Suprapubic skin (tissue), 4 donors: Measurements from ENCODE around the gene RELL1. TPM values are rescaled to one million over a fixed set of nuclear protein-coding genes. Genes with fewer than 3 reads are reported as not detected.

Experiments used
- DNase-seq, 2 donors: peaks; one replicate each; pipeline ENCODE4 v3.0.0-alpha.2; 2019; ENCODE audit warnings: low spot score in 2 of 2
- H3K27ac ChIP-seq: fragments of 200-600 bp; sonication (generic); one replicate; pipeline ENCODE4 v1.5.1; 2019
- H3K27me3 ChIP-seq: fragments of 200-600 bp; sonication (generic); one replicate; pipeline ENCODE4 v1.5.1; 2019
- H3K36me3 ChIP-seq: fragments of 200-600 bp; sonication (generic); one replicate; pipeline ENCODE4 v1.5.1; 2019
- H3K4me1 ChIP-seq: fragments of 200-600 bp; sonication (generic); one replicate; pipeline ENCODE4 v1.5.1; 2019
- H3K4me3 ChIP-seq: fragments of 200-600 bp; sonication (generic); one replicate; pipeline ENCODE4 v1.5.1; 2019; ENCODE audit warnings: mild to moderate bottlenecking
- H3K9me3 ChIP-seq: fragments of 200-600 bp; sonication (generic); one replicate; pipeline ENCODE4 v1.5.1; 2019
- CTCF ChIP-seq, 2 donors: fragments of 200-600 bp in 1 of 2; fragments of 450-650 bp in 1 of 2; sonication (generic) in 1 of 2; IDR thresholded peaks; one replicate each; pipeline ENCODE4 v1.5.1; 2016 to 2019; ENCODE audit warnings: antibody characterized with exemption in 2 of 2, mild to moderate bottlenecking in 1 of 2, moderate library complexity in 1 of 2
- EP300 ChIP-seq: sonication (generic); formaldehyde crosslinking; IDR thresholded peaks from one replicate; pipeline ENCODE4 v1.6.1; 2017; ENCODE audit warnings: antibody characterized with exemption
- POLR2A ChIP-seq, 2 donors: fragments of 450-650 bp; IDR thresholded peaks; one replicate each; pipeline ENCODE4 v1.6.1; 2017; ENCODE audit warnings: antibody characterized with exemption in 2 of 2, mild to moderate bottlenecking in 2 of 2, moderate library complexity in 2 of 2
- POLR2AphosphoS5 ChIP-seq, 3 donors: sonication (generic); formaldehyde crosslinking; IDR thresholded peaks; one replicate each; pipeline ENCODE4 v1.6.1; 2017; ENCODE audit warnings: antibody characterized with exemption in 3 of 3
- WGBS: methylation state at CpG from one replicate; pipeline ENCODE4 v1.1.5; 2018; 5-methylcytosine and 5-hydroxymethylcytosine counted together
- total RNA-seq, 4 donors: library from RNA; depleted of rRNA; stranded (reverse); fragments of >200 nt; gene quantifications; one replicate each; pipeline ENCODE4 v1.1.0, GENCODE V29; 2016

Gene RELL1
- total RNA-seq, 4 donors from 2014 or later, result 56.6 to 88.2 (median 66.7) TPM

- no peak for DNase-seq
- Histone ChIP-seq H3K36me3 (peaks cover 27% of the 10 kb centered on the region), H3K4me1 (peaks cover 23% of the 10 kb centered on the region), H3K4me3 (no peak overlapping the region), H3K9me3 (no peaks in the 10 kb centered on the region), H3K27ac (no peak overlapping the region), H3K27me3 (no peaks in the 10 kb centered on the region)
- no peak for TF ChIP-seq POLR2AphosphoS5 (IDR thresholded peaks at IDR 0.05)
- TF ChIP-seq EP300, result no peak
- WGBS, result 91% methylated on average over 3 of the region's 3 CpGs
Observed at GRCh38 chr4:37646247-37646646, 39.9 kb downstream of the RELL1 start.

GRCh38 chr4:37645736-37646135 is 40.4 kb downstream of the RELL1 start:
- no peak overlapping the region for H3K4me3 ChIP-seq
- no peak for DNase-seq
- no peaks in the 10 kb centered on the region for H3K9me3 ChIP-seq
- peaks cover 27% of the 10 kb centered on the region for H3K36me3 ChIP-seq
- no peak overlapping the region for H3K27ac ChIP-seq
- no peak for TF ChIP-seq EP300
- no peak for TF ChIP-seq POLR2A (IDR thresholded peaks at IDR 0.05)
- no peak for TF ChIP-seq CTCF (IDR thresholded peaks at IDR 0.05)
- no peak for TF ChIP-seq POLR2AphosphoS5 (IDR thresholded peaks at IDR 0.05)
- H3K27me3 ChIP-seq, result no peaks in the 10 kb centered on the region
- peaks cover 28% of the 10 kb centered on the region for H3K4me1 ChIP-seq
- WGBS, result 89% methylated on average over 4 of the region's 4 CpGs

- no peak overlapping the region for H3K4me3 ChIP-seq
- WGBS, result 86% methylated on average over 8 of the region's 9 CpGs
- TF ChIP-seq EP300, result no peak
- no peak for TF ChIP-seq POLR2A (IDR thresholded peaks at IDR 0.05)
- TF ChIP-seq CTCF (IDR thresholded peaks at IDR 0.05), result no peak
- no peaks in the 10 kb centered on the region for H3K27me3 ChIP-seq
- peaks cover 27% of the 10 kb centered on the region for H3K36me3 ChIP-seq
- no peak for DNase-seq
- no peaks in the 10 kb centered on the region for H3K9me3 ChIP-seq
- H3K27ac ChIP-seq, result no peak overlapping the region
- H3K4me1 ChIP-seq, result peaks cover 28% of the 10 kb centered on the region
Observed at GRCh38 chr4:37644962-37645361, 41.2 kb downstream of the RELL1 start.

- no peak overlapping the region for H3K27ac ChIP-seq
Observed at GRCh38 chr4:37641886-37642849, 44.0 kb downstream of the RELL1 start.

GRCh38 chr4:37641352-37641751 is 44.8 kb downstream of the RELL1 start:
- peaks cover 19% of the 10 kb centered on the region for H3K4me1 ChIP-seq
- H3K27ac ChIP-seq, result no peak overlapping the region
- WGBS, result 62% methylated on average over 3 of the region's 3 CpGs

More at GRCh38 chr4:37641886-37642849, 44.0 kb downstream of the RELL1 start:
- 82% methylated on average over 11 of the region's 11 CpGs for WGBS
- no peaks in the 10 kb centered on the region for H3K27me3 ChIP-seq
- peaks cover 25% of the 10 kb centered on the region for H3K36me3 ChIP-seq
- no peak for DNase-seq
- H3K4me3 ChIP-seq, result no peak overlapping the region
- peaks cover 19% of the 10 kb centered on the region for H3K4me1 ChIP-seq
- TF ChIP-seq EP300, result no peak
- TF ChIP-seq POLR2AphosphoS5 (IDR thresholded peaks at IDR 0.05), result no peak
- TF ChIP-seq CTCF (IDR thresholded peaks at IDR 0.05), result no peak
- TF ChIP-seq POLR2A (IDR thresholded peaks at IDR 0.05), result no peak
- H3K9me3 ChIP-seq, result no peaks in the 10 kb centered on the region

More at GRCh38 chr4:37641352-37641751, 44.8 kb downstream of the RELL1 start:
- Histone ChIP-seq H3K4me3 (no peak overlapping the region), H3K9me3 (no peaks in the 10 kb centered on the region), H3K36me3 (peaks cover 23% of the 10 kb centered on the region), H3K27me3 (no peaks in the 10 kb centered on the region)
- no peak for DNase-seq
- TF ChIP-seq POLR2A (IDR thresholded peaks at IDR 0.05) (no peak), POLR2AphosphoS5 (IDR thresholded peaks at IDR 0.05) (no peak), CTCF (IDR thresholded peaks at IDR 0.05) (no peak), EP300 (no peak)
